ENCODE data around the gene NRIP1. TPM values are rescaled to one million over a fixed set of nuclear protein-coding genes. Genes with fewer than 3 reads are reported as not detected.

Gene NRIP1
- total and polyA plus RNA-seq, 2 of the 13 experiments (the other 11 are each of a cell fraction or from before 2014, with no cell fraction given), result 21.0 to 69.0 TPM

GRCh38 chr21:15015622-15016471, 49.0 kb downstream of the NRIP1 start:
- ATAC-seq, result peak; percentile 69
- H3K4me2 ChIP-seq (ENCODE audit: low read depth, low read length), result no peak overlapping the region
- H3K4me3 ChIP-seq (replicated peaks in 1 of 3; ENCODE audit: insufficient read depth in 1 of 3, low read depth in 2 of 3, low read length in 3 of 3), result no peak overlapping the region
- DNase-seq (ENCODE audit: low spot score), result no peak
- ChIA-PET POLR2A (no interaction called here), CTCF (ENCODE audit: low intra/inter-chr PET ratio, low total read pairs) (no interaction called here)
- peaks cover 52% of the 10 kb centered on the region for H4K20me1 ChIP-seq (ENCODE audit: insufficient read depth, low read length)
- peaks cover 2 to 20% of the 10 kb centered on the region in 2 experiments; a peak in 3 of 5 replicates for H3K36me3 ChIP-seq (replicated peaks in 1 of 2; ENCODE audit: control insufficient read depth in 1 of 2, insufficient read depth in 2 of 2, low read length in 2 of 2)
- H2AFZ ChIP-seq (ENCODE audit: low read length), result no peak overlapping the region
- intact Hi-C loops (cut with micrococcal nuclease; ENCODE audit: unreplicated experiment) (no loop called here), in situ Hi-C loops (cut with HindIII; ENCODE audit: extremely low pct_ligation_motif_present, low pct_unique_long_range_greater_than_20kb) (no loop called here)
- H3K4me1 ChIP-seq (ENCODE audit: insufficient read depth, low read length), result no peaks in the 10 kb centered on the region
- H3K79me2 ChIP-seq (ENCODE audit: insufficient read depth, low read length), result peaks cover 93% of the 10 kb centered on the region
- H3K27ac ChIP-seq (ENCODE audit: extremely low read length, insufficient read depth, low read length), result no peak overlapping the region
- no peak for FAIRE-seq
- no peaks in the 10 kb centered on the region for H3K27me3 ChIP-seq (ENCODE audit: control insufficient read depth in 1 of 2, insufficient read depth in 2 of 2, low read length in 2 of 2)
- no TSS peak for BruUV-seq (replicated peaks)
- WGBS (ENCODE audit: low lambda C conversion rate), result 94% methylated on average over 5 of the region's 5 CpGs
- TF ChIP-seq MAFF (IDR thresholded peaks at IDR 0.05; ENCODE audit: low read depth, low read length) (peak; percentile 12; the same call in 1 of the 2 replicates), MAX (IDR thresholded peaks at IDR 0.05) (no peak), MAFK (conservative IDR thresholded peaks at IDR 0.05 in 1 of 2, IDR thresholded peaks at IDR 0.05 in 1 of 2; ENCODE audit: low read length in 2 of 2) (peak; percentile 21 to 53; a peak in 1 of 4 replicates)
- TF ChIP-seq, protein P1, sequence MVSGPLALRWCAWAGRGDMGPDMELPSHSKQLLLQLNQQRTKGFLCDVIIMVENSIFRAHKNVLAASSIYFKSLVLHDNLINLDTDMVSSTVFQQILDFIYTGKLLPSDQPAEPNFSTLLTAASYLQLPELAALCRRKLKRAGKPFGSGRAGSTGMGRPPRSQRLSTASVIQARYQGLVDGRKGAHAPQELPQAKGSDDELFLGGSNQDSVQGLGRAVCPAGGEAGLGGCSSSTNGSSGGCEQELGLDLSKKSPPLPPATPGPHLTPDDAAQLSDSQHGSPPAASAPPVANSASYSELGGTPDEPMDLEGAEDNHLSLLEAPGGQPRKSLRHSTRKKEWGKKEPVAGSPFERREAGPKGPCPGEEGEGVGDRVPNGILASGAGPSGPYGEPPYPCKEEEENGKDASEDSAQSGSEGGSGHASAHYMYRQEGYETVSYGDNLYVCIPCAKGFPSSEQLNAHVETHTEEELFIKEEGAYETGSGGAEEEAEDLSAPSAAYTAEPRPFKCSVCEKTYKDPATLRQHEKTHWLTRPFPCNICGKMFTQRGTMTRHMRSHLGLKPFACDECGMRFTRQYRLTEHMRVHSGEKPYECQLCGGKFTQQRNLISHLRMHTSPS (CRISPR knock-in tag; IDR thresholded peaks at IDR 0.05; ENCODE audit: low read depth), result no peak
- H3K9ac ChIP-seq (ENCODE audit: insufficient read depth, low read depth, low read length), result no peak overlapping the region
- no peaks in the 10 kb centered on the region for H3K9me3 ChIP-seq (ENCODE audit: low read length)

GRCh38 chr21:15014221-15014620, 50.6 kb downstream of the NRIP1 start:
- H3K9me3 ChIP-seq (ENCODE audit: low read length), result no peaks in the 10 kb centered on the region
- H3K79me2 ChIP-seq (ENCODE audit: insufficient read depth, low read length), result peaks cover 92% of the 10 kb centered on the region
- CTCF ChIA-PET (ENCODE audit: low intra/inter-chr PET ratio, low total read pairs), result no interaction called here
- intact Hi-C loops (cut with micrococcal nuclease; ENCODE audit: unreplicated experiment), result no loop called here
- no peak overlapping the region for H3K27ac ChIP-seq (ENCODE audit: extremely low read length, insufficient read depth, low read length)
- no peak for FAIRE-seq
- WGBS (ENCODE audit: low lambda C conversion rate), result 93% methylated on average over 2 of the region's 2 CpGs
- DNase-seq (ENCODE audit: low spot score), result no peak
- H3K27me3 ChIP-seq (ENCODE audit: control insufficient read depth in 1 of 2, insufficient read depth in 2 of 2, low read length in 2 of 2), result no peaks in the 10 kb centered on the region
- H3K4me1 ChIP-seq (ENCODE audit: insufficient read depth, low read length), result no peaks in the 10 kb centered on the region
- H3K4me2 ChIP-seq (ENCODE audit: low read depth, low read length), result no peak overlapping the region
- POLR2A ChIA-PET, result no interaction called here
- no peak for ATAC-seq
- H3K4me3 ChIP-seq (replicated peaks in 1 of 3; ENCODE audit: insufficient read depth in 1 of 3, low read depth in 2 of 3, low read length in 3 of 3), result no peak overlapping the region
- peaks cover 57% of the 10 kb centered on the region for H4K20me1 ChIP-seq (ENCODE audit: insufficient read depth, low read length)
- H3K36me3 ChIP-seq (replicated peaks in 1 of 2; ENCODE audit: control insufficient read depth in 1 of 2, insufficient read depth in 2 of 2, low read length in 2 of 2), result peaks cover 2 to 27% of the 10 kb centered on the region in 2 experiments; a peak in 4 of 5 replicates
- no TSS peak for BruUV-seq (replicated peaks)
- no peak overlapping the region for H3K9ac ChIP-seq (ENCODE audit: insufficient read depth, low read depth, low read length)
- H2AFZ ChIP-seq (ENCODE audit: low read length), result no peak overlapping the region
- in situ Hi-C loops (cut with HindIII; ENCODE audit: extremely low pct_ligation_motif_present, low pct_unique_long_range_greater_than_20kb), result no loop called here
- no peak for TF ChIP-seq CCAR2 (optimal IDR thresholded peaks at IDR 0.05; ENCODE audit: low read depth, low read length)
- TF ChIP-seq, protein P2, sequence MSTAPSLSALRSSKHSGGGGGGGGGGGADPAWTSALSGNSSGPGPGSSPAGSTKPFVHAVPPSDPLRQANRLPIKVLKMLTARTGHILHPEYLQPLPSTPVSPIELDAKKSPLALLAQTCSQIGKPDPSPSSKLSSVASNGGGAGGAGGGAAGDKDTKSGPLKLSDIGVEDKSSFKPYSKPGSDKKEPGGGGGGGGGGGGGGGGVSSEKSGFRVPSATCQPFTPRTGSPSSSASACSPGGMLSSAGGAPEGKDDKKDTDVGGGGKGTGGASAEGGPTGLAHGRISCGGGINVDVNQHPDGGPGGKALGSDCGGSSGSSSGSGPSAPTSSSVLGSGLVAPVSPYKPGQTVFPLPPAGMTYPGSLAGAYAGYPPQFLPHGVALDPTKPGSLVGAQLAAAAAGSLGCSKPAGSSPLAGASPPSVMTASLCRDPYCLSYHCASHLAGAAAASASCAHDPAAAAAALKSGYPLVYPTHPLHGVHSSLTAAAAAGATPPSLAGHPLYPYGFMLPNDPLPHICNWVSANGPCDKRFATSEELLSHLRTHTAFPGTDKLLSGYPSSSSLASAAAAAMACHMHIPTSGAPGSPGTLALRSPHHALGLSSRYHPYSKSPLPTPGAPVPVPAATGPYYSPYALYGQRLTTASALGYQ (CRISPR knock-in tag; IDR thresholded peaks at IDR 0.05), result no peak
- TF ChIP-seq, protein P3, sequence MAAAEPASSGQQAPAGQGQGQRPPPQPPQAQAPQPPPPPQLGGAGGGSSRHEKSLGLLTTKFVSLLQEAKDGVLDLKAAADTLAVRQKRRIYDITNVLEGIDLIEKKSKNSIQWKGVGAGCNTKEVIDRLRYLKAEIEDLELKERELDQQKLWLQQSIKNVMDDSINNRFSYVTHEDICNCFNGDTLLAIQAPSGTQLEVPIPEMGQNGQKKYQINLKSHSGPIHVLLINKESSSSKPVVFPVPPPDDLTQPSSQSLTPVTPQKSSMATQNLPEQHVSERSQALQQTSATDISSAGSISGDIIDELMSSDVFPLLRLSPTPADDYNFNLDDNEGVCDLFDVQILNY (CRISPR knock-in tag; conservative IDR thresholded peaks at IDR 0.05), result no peak
- no peak for TF ChIP-seq MAFK (conservative IDR thresholded peaks at IDR 0.05 in 1 of 2, IDR thresholded peaks at IDR 0.05 in 1 of 2; ENCODE audit: low read length in 2 of 2)
- peak; percentile 71 for TF ChIP-seq RBM22 (optimal IDR thresholded peaks at IDR 0.05; ENCODE audit: low read length)

Measured in HepG2 (cell line).